ENCODE results near the gene AFF3. TPM values are rescaled to one million over a fixed set of nuclear protein-coding genes. Genes with fewer than 3 reads are reported as not detected.

AFF3 gene
- total and polyA plus RNA-seq, 10 of the 15 experiments (the other 5 are each of a cell fraction or from before 2014, with no cell fraction given): 0.26 to 5.5 (median 3.0) TPM

- DNase-seq (ENCODE audit: low read depth, low spot score) (no peak), FAIRE-seq (no peak), ATAC-seq (no peak)
- Histone ChIP-seq H3K79me2 (ENCODE audit: control insufficient read depth, insufficient read depth, low read length) (no peaks in the 10 kb centered on the region), H3K9ac (ENCODE audit: control insufficient read depth, insufficient read depth, low read length) (no peak overlapping the region), H4K20me1 (ENCODE audit: control insufficient read depth, insufficient read depth) (no peaks in the 10 kb centered on the region), H2AFZ (ENCODE audit: control insufficient read depth, low read depth, low read length) (no peak overlapping the region), H3K4me2 (ENCODE audit: control insufficient read depth, insufficient read depth) (no peak overlapping the region), H3K27me3 (replicated peaks in 1 of 2; ENCODE audit: control insufficient read depth in 2 of 2, insufficient read depth in 2 of 2, low read length in 1 of 2) (no peaks in the 10 kb centered on the region), H3K36me3 (ENCODE audit: control insufficient read depth in 2 of 2, insufficient read depth in 2 of 2, low read length in 1 of 2) (no peaks in the 10 kb centered on the region), H3K27ac (ENCODE audit: control insufficient read depth, insufficient read depth) (no peak overlapping the region), H3K4me1 (ENCODE audit: control insufficient read depth, insufficient read depth, low read length) (no peaks in the 10 kb centered on the region), H3K4me3 (no peak overlapping the region), H3K9me3 (replicated peaks; ENCODE audit: control insufficient read depth, insufficient read depth, low read length) (no peaks in the 10 kb centered on the region)
- in situ Hi-C loops (cut with MboI) (no loop called here), intact Hi-C loops (cut with micrococcal nuclease; ENCODE audit: unreplicated experiment) (no loop called here)
- RAD21 ChIA-PET (ENCODE audit: unreplicated experiment): no interaction called here
- 0% methylated on average over 1 of the region's 1 CpG for WGBS (ENCODE audit: insufficient coverage, insufficient replicate concordance, low lambda C conversion rate, missing lambda C conversion rate)
- CTCF ChIA-PET: no interaction called here
- POLR2A ChIA-PET: no interaction called here
- SMC1A ChIA-PET (ENCODE audit: uncharacterized antibody, unreplicated experiment): interaction anchor here (0.9 kb wide), 1 partner anchor 12 kb away, joined by 4 read pairs; no protein-coding TSS in a partner anchor
- BruUV-seq (replicated peaks): no TSS peak
- TF ChIP-seq CUX1 (IDR thresholded peaks at IDR 0.05; ENCODE audit: insufficient replicate concordance, low read depth, low read length) (no peak), ZBTB11 (CRISPR knock-in tag; IDR thresholded peaks at IDR 0.05) (no peak), NFYB (IDR thresholded peaks at IDR 0.05; ENCODE audit: insufficient read depth, low read depth, low read length) (no peak), MYC (IDR thresholded peaks at IDR 0.05; ENCODE audit: insufficient read depth, insufficient read length, insufficient replicate concordance, low read length, severe bottlenecking) (no peak), BRCA1 (IDR thresholded peaks at IDR 0.05; ENCODE audit: low read depth, low read length) (no peak), RELB (IDR thresholded peaks at IDR 0.05; ENCODE audit: low read depth) (no peak), IKZF2 (IDR thresholded peaks at IDR 0.05) (no peak)
Observed at GRCh38 chr2:99977966-99978365, 164.4 kb downstream of the AFF3 start.

All from GM12878 (cell line).